ENCODE results near the gene AIF1L.

The AIF1L gene

DNA sequence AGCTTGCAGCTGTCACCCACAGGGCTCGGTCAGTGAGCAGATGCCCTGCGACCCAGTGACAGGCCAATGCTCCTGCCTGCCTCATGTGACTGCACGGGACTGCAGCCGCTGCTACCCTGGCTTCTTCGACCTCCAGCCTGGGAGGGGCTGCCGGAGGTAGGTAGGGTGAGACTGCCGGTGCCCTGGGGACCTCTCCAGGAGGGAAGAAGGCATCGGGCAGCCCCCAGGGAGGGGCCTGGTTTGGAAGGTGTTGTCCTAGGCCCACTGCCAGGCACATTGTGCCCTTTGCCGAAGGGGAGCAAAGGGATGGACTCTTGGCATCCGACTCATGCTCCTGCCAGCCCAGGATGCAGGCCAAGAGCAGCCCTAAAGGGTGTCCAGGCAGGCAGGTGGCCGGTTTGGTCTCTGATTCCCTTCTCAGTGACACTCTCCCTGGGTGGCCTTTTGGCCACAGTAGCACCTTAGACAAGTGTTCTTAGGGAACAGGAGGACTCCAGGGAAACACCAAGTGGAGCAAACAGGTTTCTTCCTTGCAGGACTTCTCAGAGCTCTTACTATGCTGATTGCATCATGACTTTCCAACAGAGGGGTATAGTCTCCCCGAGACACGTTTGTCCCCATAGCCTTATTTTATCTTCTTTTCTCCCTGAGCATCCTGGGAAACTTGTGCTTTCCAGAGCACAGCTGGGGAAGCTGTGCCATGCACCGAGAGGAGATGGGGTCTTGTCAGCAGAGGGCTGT lies 28.1 kb upstream of the AIF1L start:
- TF ChIP-seq, protein P1, sequence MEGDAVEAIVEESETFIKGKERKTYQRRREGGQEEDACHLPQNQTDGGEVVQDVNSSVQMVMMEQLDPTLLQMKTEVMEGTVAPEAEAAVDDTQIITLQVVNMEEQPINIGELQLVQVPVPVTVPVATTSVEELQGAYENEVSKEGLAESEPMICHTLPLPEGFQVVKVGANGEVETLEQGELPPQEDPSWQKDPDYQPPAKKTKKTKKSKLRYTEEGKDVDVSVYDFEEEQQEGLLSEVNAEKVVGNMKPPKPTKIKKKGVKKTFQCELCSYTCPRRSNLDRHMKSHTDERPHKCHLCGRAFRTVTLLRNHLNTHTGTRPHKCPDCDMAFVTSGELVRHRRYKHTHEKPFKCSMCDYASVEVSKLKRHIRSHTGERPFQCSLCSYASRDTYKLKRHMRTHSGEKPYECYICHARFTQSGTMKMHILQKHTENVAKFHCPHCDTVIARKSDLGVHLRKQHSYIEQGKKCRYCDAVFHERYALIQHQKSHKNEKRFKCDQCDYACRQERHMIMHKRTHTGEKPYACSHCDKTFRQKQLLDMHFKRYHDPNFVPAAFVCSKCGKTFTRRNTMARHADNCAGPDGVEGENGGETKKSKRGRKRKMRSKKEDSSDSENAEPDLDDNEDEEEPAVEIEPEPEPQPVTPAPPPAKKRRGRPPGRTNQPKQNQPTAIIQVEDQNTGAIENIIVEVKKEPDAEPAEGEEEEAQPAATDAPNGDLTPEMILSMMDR (IDR thresholded peaks at IDR 0.05) = no peak
- TF ChIP-seq ZFX (IDR thresholded peaks at IDR 0.05; ENCODE audit: borderline replicate concordance) = no peak
- H3K27ac ChIP-seq = no peak overlapping the region

DNA sequence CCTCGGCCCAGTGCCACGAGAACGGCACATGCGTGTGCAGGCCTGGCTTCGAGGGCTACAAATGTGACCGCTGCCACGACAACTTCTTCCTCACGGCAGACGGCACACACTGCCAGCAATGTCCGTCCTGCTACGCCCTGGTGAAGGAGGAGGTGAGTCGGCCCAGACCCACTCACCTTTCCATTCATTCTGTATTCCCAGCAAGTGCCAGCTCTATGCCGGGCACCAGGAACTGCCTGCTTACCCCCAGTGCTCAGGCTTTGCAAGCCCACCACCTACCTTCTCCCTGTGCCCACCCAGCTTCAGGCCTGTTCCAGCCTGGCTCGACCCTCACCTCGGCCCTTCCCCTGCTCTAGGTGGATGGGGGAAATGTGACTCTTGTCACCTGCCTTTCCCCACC lies 26.6 kb upstream of the AIF1L start:
- TF ChIP-seq, protein P1 (IDR thresholded peaks at IDR 0.05) = no peak
- TF ChIP-seq ZFX (IDR thresholded peaks at IDR 0.05; ENCODE audit: borderline replicate concordance) = no peak
- H3K27ac ChIP-seq = no peak overlapping the region

DNA sequence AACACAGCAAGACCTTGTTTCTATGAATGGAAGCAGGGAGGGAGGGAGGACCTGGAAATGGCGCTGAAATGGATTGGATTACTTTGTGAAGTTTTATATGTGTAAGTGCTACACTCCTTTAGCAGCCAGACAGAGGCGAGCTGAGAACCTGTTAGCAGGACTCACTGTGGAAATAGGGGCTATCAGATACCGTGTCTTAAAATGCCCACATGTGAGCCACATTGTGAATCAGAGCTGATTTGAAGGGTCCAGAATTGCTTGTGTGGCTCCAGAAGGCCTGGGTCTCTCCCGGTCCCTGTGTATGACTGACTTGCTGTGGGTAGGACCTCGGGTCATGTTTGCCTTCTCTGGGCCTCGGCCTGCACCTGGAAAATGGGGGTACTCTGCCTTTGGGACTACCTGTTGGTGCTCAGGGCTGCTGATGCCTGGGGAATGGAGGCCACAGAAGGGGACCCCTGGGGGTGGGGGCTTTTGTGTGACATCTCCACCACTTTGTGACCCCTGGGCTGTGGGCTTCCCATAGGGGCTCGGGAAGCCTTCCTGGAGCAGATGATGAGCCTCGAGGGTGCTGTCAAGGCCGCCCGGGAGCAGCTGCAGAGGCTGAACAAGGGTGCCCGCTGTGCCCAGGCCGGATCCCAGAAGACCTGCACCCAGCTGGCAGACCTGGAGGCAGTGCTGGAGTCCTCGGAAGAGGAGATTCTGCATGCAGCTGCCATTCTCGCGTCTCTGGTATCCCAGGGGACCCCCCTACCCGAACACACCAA lies 24.0 kb upstream of the AIF1L start:
- TF ChIP-seq, protein P1 (IDR thresholded peaks at IDR 0.05) = no peak
- TF ChIP-seq ZFX (IDR thresholded peaks at IDR 0.05; ENCODE audit: borderline replicate concordance) = no peak
- H3K27ac ChIP-seq = no peak overlapping the region

DNA sequence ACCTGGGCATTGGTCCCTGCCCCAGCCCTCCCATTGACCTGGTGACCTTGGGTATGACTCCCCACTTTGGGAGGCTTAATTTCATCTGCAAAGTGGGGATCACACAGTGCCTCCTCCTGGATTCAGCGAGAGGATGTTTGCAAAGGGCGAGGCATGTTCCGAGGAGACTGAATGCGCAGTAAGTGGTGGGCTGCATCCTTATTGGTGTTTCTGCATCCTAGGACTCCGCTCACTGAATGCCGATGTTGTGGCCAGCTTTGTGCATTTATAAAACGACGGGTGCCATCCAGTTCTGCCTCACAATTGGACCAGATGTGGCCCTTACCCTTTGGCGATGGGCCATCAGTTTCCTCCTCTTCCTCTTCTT lies 23.5 kb upstream of the AIF1L start:
- TF ChIP-seq, protein P1 (IDR thresholded peaks at IDR 0.05) = no peak
- TF ChIP-seq ZFX (IDR thresholded peaks at IDR 0.05; ENCODE audit: borderline replicate concordance) = no peak
- no peak overlapping the region for H3K27ac ChIP-seq

DNA sequence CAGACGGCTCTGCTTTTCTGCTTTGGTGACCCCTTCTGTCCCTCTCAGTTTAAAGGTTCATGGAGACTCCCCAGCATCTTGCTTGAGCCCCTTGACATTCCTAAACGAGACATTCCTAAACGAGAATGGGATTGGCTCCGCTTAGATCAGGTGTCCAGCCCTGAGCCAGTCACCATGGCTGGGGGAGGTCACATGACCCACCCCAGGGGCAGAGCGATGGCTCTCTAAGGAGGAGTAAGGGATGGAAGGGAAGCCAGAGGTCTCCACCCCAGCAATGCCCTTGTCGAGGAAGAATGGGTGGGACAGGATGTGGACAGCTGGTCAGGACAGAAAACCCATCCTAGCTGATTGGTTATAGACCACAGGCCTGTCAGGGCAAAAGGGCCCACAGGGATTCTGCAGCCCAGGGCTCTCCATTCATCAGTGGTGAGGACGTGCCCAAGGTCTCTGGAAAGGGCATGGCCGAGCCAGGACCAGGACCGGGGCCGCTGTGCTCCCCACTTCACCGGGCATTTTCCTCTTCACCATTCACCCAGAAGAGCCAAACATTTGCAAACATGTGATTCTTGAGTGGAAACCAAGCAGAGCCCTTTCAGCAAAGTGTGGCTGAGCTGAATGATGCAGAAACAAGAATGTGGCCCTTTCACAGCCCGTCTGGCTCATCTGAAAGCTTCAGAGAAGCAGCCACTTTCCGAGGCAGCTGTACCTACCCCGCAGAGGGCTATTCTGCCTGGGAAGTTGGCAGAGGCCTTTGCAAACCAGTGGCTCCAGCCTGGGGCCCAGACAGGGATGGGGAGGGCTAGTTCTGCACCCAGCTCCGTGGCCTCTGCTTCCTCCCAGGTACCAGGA lies 19.8 kb upstream of the AIF1L start:
- H3K27ac ChIP-seq = no peak overlapping the region
- TF ChIP-seq ZFX (IDR thresholded peaks at IDR 0.05; ENCODE audit: borderline replicate concordance) = no peak
- TF ChIP-seq, protein P1 (IDR thresholded peaks at IDR 0.05) = no peak

DNA sequence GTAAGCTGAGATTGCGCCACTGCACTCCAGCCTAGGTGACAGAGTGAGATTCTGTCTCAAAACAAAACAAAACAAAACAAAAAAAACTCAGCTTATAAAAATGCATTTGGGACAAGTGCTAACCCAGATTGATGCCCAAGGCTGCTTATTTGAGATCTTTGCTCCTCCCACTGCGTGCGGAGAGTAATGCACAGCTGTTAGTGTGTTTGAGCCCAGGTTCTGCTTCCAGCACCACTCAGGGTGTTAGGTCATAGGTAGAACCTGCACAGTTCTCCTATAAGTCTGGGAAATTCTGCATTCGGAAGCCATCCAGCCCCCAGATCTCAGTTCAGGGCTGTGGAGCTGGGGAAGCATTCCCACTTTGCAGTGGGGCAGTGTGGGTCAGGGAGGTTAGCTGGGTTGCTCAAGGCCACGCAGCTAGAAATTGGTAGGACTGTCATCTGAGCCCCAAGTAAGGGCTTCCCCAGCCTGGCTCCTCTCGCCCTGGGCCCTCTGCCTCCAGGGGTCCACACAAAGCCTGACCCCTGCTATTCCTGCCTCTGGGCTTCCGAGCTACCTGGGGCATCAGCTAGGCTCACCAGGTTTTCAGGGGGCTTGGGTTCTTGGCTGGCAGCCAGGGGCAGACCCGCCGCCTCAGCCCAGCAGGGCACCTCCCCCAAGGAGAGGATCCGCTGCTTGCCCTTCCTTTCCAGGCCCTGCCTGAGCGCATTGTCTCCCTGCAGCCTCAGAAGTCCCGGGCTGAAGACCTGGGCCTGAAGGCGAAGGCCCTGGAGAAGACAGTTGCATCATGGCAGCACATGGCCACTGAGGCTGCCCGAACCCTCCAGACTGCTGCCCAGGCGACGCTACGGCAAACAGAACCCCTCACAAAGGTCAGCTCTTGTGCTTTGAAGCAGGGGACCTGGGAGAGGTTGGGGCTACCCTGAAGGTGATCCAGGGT lies 17.6 kb upstream of the AIF1L start:
- H3K27ac ChIP-seq = no peak overlapping the region
- TF ChIP-seq, protein P1 (IDR thresholded peaks at IDR 0.05) = no peak
- no peak for TF ChIP-seq ZFX (IDR thresholded peaks at IDR 0.05; ENCODE audit: borderline replicate concordance)

Measured in 22Rv1 (cell line).